Mesenchymal stem cell (in vitro differentiated cells and primary cell): ENCODE measurements around the gene CMTM5.

Experiments used
- DNase-seq: peaks from one replicate; pipeline ENCODE4 v3.0.0-alpha.2; 2013
- H2AFZ ChIP-seq: one replicate; pipeline ENCODE4 v1.6.1; 2013; ENCODE audit warnings: low read depth, mild to moderate bottlenecking, control low read depth, inconsistent platforms, low read length, moderate library complexity
- H2AK5ac ChIP-seq: 2 replicates; pipeline ENCODE4 v1.6.1; 2013; ENCODE audit warnings: low read length, moderate library complexity, mild to moderate bottlenecking, inconsistent platforms; ENCODE audit not compliant: severe bottlenecking
- H2BK120ac ChIP-seq: one replicate; pipeline ENCODE4 v1.6.1; 2013; ENCODE audit warnings: low read depth, mild to moderate bottlenecking, inconsistent platforms, low read length, moderate library complexity
- H2BK12ac ChIP-seq, 2 experiments: one replicate each; pipeline ENCODE4 v1.6.1; 2013; ENCODE audit warnings: inconsistent platforms in 2 of 2, low read length in 2 of 2, mild to moderate bottlenecking in 2 of 2, moderate library complexity in 2 of 2, control low read depth in 1 of 2
- H2BK15ac ChIP-seq: one replicate; pipeline ENCODE4 v1.6.1; 2013; ENCODE audit warnings: mild to moderate bottlenecking, low read depth, inconsistent platforms; ENCODE audit not compliant: poor library complexity, severe bottlenecking
- H2BK5ac ChIP-seq: 2 replicates; pipeline ENCODE4 v1.6.1; 2013; ENCODE audit warnings: low read depth, mild to moderate bottlenecking, low read length, control low read depth, inconsistent platforms; ENCODE audit not compliant: poor library complexity, severe bottlenecking
- H3K14ac ChIP-seq, 2 experiments: one replicate each; pipeline ENCODE4 v1.6.1; 2013; ENCODE audit warnings: inconsistent platforms in 2 of 2, low read length in 2 of 2, control low read depth in 1 of 2, mild to moderate bottlenecking in 1 of 2, moderate library complexity in 1 of 2
- H3K18ac ChIP-seq, 2 experiments: one replicate each; pipeline ENCODE4 v1.6.1; 2013; ENCODE audit warnings: inconsistent platforms in 2 of 2, low read length in 2 of 2, control low read depth in 1 of 2, low read depth in 1 of 2, mild to moderate bottlenecking in 1 of 2
- H3K23ac ChIP-seq, 2 experiments: one replicate each; pipeline ENCODE4 v1.6.1; 2013; ENCODE audit warnings: inconsistent platforms in 2 of 2, low read length in 2 of 2, mild to moderate bottlenecking in 2 of 2, moderate library complexity in 2 of 2, control low read depth in 1 of 2
- H3K27ac ChIP-seq: 2 replicates; pipeline ENCODE4 v1.5.1; 2013; ENCODE audit warnings: mild to moderate bottlenecking, moderate library complexity, low read length, control low read depth, inconsistent platforms; ENCODE audit not compliant: poor library complexity, severe bottlenecking
- H3K27me3 ChIP-seq, 2 experiments: 2 replicates each; pipeline versions ENCODE4 v1.6.1 to v1.7.0; 2013; ENCODE audit warnings: low read length in 2 of 2, mild to moderate bottlenecking in 2 of 2, moderate library complexity in 2 of 2, control low read depth in 1 of 2, inconsistent platforms in 1 of 2; ENCODE audit not compliant: control insufficient read depth in 1 of 2, insufficient read depth in 1 of 2
- H3K36me3 ChIP-seq, 2 experiments: 2 replicates each; pipeline versions ENCODE4 v1.6.1 to v1.7.0; 2013; ENCODE audit warnings: low read length in 2 of 2, control low read depth in 1 of 2, inconsistent platforms in 1 of 2, low read depth in 1 of 2, mild to moderate bottlenecking in 1 of 2; ENCODE audit not compliant: insufficient read depth in 2 of 2, control insufficient read depth in 1 of 2
- H3K4ac ChIP-seq, 2 experiments: one replicate each; pipeline ENCODE4 v1.6.1; 2013; ENCODE audit warnings: inconsistent platforms in 2 of 2, low read length in 2 of 2, mild to moderate bottlenecking in 2 of 2, moderate library complexity in 2 of 2, control low read depth in 1 of 2, low read depth in 1 of 2
- H3K4me1 ChIP-seq: 2 replicates; pipeline ENCODE4 v1.6.1; 2013; ENCODE audit warnings: low read depth, low read length, control low read depth; ENCODE audit not compliant: control insufficient read depth, insufficient read depth
- H3K4me2 ChIP-seq: 2 replicates; pipeline ENCODE4 v1.6.1; 2013; ENCODE audit warnings: low read length, mild to moderate bottlenecking, inconsistent platforms; ENCODE audit not compliant: poor library complexity, severe bottlenecking
- H3K4me3 ChIP-seq, 2 experiments: 2 replicates each; pipeline versions ENCODE4 v1.5.1 to v1.7.0; 2013; ENCODE audit warnings: low read length in 2 of 2, mild to moderate bottlenecking in 2 of 2, control low read depth in 1 of 2, low read depth in 1 of 2; ENCODE audit not compliant: insufficient read depth in 1 of 2
- H3K79me1 ChIP-seq: replicated peaks from 2 replicates; pipeline ENCODE4 v1.6.1; 2013; ENCODE audit warnings: mild to moderate bottlenecking, control low read depth, low read length, inconsistent platforms; ENCODE audit not compliant: poor library complexity, severe bottlenecking
- H3K9ac ChIP-seq: 2 replicates; pipeline ENCODE4 v1.7.0; 2013; ENCODE audit warnings: mild to moderate bottlenecking, low read length, moderate library complexity
- H3K9me3 ChIP-seq: 2 replicates; pipeline ENCODE4 v1.7.0; 2013; ENCODE audit warnings: mild to moderate bottlenecking, low read length; ENCODE audit not compliant: control insufficient read depth
- H4K8ac ChIP-seq: one replicate; pipeline ENCODE4 v1.6.1; 2013; ENCODE audit warnings: inconsistent platforms, mild to moderate bottlenecking, low read length, moderate library complexity
- H4K91ac ChIP-seq: one replicate; pipeline ENCODE4 v1.6.1; 2013; ENCODE audit warnings: mild to moderate bottlenecking, low read length, inconsistent platforms
- WGBS: methylation state at CpG from one replicate; pipeline ENCODE4 v1.1.7; 2013; ENCODE audit warnings: mixed read lengths; 5-methylcytosine and 5-hydroxymethylcytosine counted together

CMTM5 gene

GRCh38 chr14:23378612-23379220, 1.9 kb downstream of the CMTM5 start:
- WGBS, result 78% methylated on average over 11 of the region's 11 CpGs
- Histone ChIP-seq H4K8ac (no peak overlapping the region), H3K23ac (no peak overlapping the region), H3K9me3 (no peaks in the 10 kb centered on the region), H3K14ac (peak overlapping the region in 1 of 2 experiments; percentile 31), H2AK5ac (no peak overlapping the region), H3K27me3 (peaks cover 59 to 76% of the 10 kb centered on the region in 2 experiments), H3K4me2 (no peak overlapping the region), H3K36me3 (no peaks in the 10 kb centered on the region), H3K18ac (no peak overlapping the region), H2BK15ac (no peak overlapping the region), H3K4ac (no peak overlapping the region), H2AFZ (no peak overlapping the region), H3K9ac (no peak overlapping the region), H2BK5ac (no peak overlapping the region), H4K91ac (no peak overlapping the region), H3K4me3 (no peak overlapping the region), H3K79me1 (no peaks in the 10 kb centered on the region), H3K4me1 (no peaks in the 10 kb centered on the region), H2BK12ac (no peak overlapping the region), H3K27ac (no peak overlapping the region), H2BK120ac (no peak overlapping the region)
- DNase-seq, result no peak

DNA sequence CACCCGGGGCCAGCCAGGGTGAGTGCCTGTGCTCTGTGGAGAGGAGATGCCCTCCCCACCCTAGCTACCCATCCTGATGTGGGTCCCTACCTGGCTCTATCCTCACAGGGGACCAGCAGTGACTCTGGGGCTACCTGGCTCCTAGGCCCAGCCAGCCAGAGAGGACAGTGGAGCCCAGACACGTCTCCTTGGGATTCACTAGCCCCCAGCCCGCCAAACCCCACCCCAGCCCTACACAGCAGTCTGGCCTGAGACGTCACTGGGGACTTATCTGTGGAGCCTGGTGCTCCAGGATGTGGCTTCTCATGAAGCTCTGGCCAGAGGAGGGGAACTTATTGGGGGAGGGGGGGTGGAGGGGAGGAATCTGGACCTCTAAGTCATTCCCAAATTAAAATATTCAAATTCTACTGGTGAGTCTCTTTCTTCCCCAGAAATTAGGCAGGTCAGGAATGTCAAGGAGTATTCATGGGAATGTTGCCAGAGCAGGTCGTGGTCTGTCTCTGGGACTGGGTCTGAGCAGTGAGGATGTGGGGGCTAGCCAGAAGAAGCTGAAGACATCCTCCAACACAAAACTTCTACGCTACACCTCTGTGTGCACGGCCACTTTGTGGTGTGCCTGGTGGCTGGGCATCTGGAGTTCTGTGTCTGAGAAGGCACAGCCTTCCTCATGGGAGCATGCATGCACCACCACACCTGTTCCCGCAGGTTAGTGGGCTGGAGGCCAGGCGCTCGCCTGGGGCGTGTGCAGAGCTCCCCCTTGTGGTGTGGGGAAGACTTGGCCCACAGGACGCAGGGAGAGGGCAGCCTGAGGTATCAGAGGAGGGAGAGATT, 2.7 kb downstream of the CMTM5 start:
- Histone ChIP-seq H2AK5ac (no peak overlapping the region), H3K36me3 (no peaks in the 10 kb centered on the region), H2BK12ac (no peak overlapping the region), H2BK120ac (no peak overlapping the region), H3K9ac (no peak overlapping the region), H3K27ac (no peak overlapping the region), H3K14ac (no peak overlapping the region), H4K8ac (no peak overlapping the region), H3K18ac (no peak overlapping the region), H3K4me3 (no peak overlapping the region), H4K91ac (no peak overlapping the region), H3K9me3 (no peaks in the 10 kb centered on the region), H3K79me1 (no peaks in the 10 kb centered on the region), H2AFZ (no peak overlapping the region), H2BK15ac (no peak overlapping the region), H3K4me1 (no peaks in the 10 kb centered on the region), H3K23ac (no peak overlapping the region), H3K27me3 (peaks cover 57 to 75% of the 10 kb centered on the region in 2 experiments), H3K4me2 (no peak overlapping the region), H2BK5ac (no peak overlapping the region), H3K4ac (no peak overlapping the region)
- DNase-seq, result peak; percentile 41
- WGBS, result 35% methylated on average over 10 of the region's 12 CpGs

DNA sequence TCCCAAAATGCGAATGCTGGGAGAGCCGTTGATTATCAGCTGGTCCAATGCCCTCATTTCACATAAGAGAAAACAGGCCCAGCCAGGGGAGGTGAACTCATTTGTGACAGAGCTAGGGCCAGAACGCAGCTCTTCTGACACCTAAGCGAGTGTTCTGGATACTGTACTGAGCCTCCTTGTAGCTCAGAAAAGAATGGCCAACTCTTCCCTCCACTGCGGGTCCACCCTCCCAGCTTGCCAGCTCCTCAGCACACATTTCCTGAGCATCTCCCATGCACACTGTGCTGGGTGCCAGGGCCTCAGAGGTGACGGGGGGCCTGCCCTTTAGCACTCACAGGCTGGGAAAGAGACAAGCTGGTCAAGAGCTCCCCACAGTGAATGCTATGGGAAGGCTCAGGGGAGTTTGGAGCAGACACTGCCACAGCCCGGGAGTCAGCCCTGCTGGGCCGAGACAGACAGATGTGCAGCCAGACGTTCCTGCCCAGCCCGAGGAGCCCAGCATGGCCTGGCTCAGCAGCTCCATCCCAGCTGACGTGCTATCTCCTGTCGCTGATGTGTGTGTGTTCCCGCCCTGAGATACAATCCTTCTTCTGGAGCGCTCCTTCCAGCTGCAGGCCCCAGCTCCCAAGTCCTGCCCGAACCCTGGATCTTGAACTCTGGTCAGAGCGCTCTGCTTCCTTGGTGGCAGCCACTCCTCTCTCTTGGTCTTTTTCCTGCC, 3.5 kb downstream of the CMTM5 start:
- H3K9me3 ChIP-seq, result no peaks in the 10 kb centered on the region
- no peak overlapping the region for H2BK120ac ChIP-seq
- no peak overlapping the region for H3K18ac ChIP-seq
- no peaks in the 10 kb centered on the region for H3K4me1 ChIP-seq
- H2BK12ac ChIP-seq, result no peak overlapping the region
- H2BK5ac ChIP-seq, result no peak overlapping the region
- H3K27ac ChIP-seq, result no peak overlapping the region
- H3K4me3 ChIP-seq, result no peak overlapping the region
- WGBS, result 66% methylated on average over 16 of the region's 16 CpGs
- no peak overlapping the region for H3K4me2 ChIP-seq
- H4K91ac ChIP-seq, result no peak overlapping the region
- H3K36me3 ChIP-seq, result no peaks in the 10 kb centered on the region
- no peak overlapping the region for H3K14ac ChIP-seq
- no peak overlapping the region for H3K23ac ChIP-seq
- H3K79me1 ChIP-seq, result no peaks in the 10 kb centered on the region
- no peak overlapping the region for H3K4ac ChIP-seq
- H3K27me3 ChIP-seq, result peaks cover 59 to 81% of the 10 kb centered on the region in 2 experiments
- no peak overlapping the region for H2BK15ac ChIP-seq
- H3K9ac ChIP-seq, result no peak overlapping the region
- H4K8ac ChIP-seq, result no peak overlapping the region
- no peak overlapping the region for H2AFZ ChIP-seq
- no peak for DNase-seq
- H2AK5ac ChIP-seq, result no peak overlapping the region

DNA sequence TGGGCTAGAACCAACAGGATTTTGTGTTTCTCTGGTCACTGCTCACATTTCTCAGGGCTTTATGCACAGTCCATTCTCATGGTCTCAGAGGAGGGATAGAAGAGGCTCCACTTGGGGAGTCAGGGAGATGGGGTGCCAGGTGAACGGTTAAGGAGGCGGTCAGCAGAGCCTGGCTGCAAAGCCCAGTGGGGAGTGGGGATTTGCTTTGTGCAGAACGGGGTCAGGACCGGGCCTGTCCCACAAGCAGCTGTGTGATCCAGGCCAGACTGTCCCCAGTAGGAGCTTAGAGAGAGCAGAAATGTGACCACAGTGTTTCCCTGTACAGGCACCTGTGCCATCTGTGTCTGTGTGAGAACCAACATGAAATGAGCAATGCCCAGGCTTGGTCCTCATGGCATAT, 4.1 kb downstream of the CMTM5 start:
- no peaks in the 10 kb centered on the region for H3K79me1 ChIP-seq
- H2BK5ac ChIP-seq, result no peak overlapping the region
- H3K14ac ChIP-seq, result no peak overlapping the region
- no peak overlapping the region for H3K4me2 ChIP-seq
- no peak overlapping the region for H2BK12ac ChIP-seq
- no peak overlapping the region for H4K8ac ChIP-seq
- no peak overlapping the region for H2AFZ ChIP-seq
- peaks cover 65 to 87% of the 10 kb centered on the region in 2 experiments for H3K27me3 ChIP-seq
- WGBS, result 83% methylated on average over 4 of the region's 4 CpGs
- H3K36me3 ChIP-seq, result no peaks in the 10 kb centered on the region
- no peak overlapping the region for H3K9ac ChIP-seq
- no peak overlapping the region for H3K23ac ChIP-seq
- H2BK120ac ChIP-seq, result no peak overlapping the region
- H3K18ac ChIP-seq, result no peak overlapping the region
- no peaks in the 10 kb centered on the region for H3K9me3 ChIP-seq
- H2BK15ac ChIP-seq, result no peak overlapping the region
- H4K91ac ChIP-seq, result no peak overlapping the region
- no peak for DNase-seq
- H3K4me3 ChIP-seq, result no peak overlapping the region
- no peak overlapping the region for H2AK5ac ChIP-seq
- no peak overlapping the region for H3K27ac ChIP-seq
- no peak overlapping the region for H3K4ac ChIP-seq
- H3K4me1 ChIP-seq, result no peaks in the 10 kb centered on the region
